ENCODE measurements around the gene ZNF747.

Gene ZNF747

DNA sequence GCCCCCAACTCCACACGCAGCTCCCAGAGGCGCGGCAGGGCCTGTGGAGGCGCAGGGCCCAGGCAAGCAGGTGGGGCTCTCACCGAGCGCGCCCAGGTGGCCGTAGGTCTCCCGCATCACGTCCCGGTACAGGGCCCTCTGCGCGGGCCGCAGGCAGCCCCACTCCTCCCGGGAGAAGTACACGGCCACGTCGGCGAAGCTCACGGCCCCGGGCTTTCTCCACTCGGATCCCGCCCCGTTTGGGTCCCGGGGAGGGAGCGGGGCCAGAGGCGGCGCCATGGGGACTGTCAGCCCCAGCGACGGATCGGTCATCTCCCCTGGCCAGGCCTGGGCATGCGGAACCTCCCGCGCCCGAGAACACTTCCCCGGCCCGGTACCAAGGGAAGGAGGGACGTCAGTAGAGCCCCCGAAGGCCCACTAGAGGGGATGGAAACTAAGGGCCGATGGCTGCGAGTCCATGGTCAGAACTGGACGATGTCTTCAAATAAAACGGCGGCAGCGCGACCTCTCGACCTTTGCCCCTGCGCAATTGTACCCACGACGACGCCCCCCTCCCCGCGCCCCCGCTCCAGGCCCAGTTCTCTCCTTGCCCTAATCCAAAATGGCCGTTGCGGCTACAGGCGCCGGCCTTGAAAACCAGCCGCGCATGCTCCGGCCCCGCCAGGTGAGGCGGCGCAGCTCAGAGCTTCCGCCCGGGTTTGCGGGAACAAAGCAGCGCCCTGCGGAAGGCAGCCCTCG lies at the start of gene ZNF747:
ZNF747 (minus strand) TSS at position 491 of the 738 bp plus-strand sequence; CDS start at position 312, 179 bp downstream.
- DNase-seq (ENCODE audit: low read depth, low spot score) = no peak

DNA sequence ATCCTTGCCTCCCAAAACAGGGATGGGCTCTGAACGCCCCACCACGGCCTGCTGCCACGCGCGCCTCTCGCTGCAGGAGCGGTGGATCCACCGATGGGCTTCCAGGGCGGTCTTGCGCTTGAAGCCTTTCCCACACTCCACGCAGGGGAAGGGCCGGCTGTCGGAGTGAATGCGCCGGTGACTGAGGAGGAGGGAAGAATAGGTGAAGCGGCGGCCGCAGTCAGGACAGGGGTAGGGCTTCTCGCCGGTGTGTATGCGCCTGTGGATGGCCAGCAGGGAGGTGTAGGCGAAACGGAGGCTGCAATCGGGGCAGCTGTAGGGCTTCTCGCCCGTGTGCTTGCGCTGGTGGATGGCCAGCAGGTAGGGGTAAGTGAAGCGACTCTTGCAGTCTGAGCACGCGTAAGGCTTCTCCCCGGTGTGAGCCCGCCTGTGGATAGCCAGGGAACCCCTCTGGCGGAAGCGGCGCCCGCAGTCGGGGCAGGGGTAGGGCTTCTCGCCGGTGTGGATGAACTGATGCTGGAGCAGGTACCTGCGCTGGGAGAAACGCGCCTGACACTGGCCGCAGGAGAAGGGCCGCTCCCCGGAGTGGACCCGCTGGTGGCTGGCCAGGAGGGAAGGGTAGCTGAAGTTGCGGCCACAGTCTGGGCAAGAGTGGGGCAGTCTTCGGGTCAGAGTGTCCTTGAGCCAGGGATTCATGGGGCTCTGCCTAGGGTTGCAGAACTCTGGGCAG lies 48.1 kb upstream of the ZNF747 start:
- no peak for DNase-seq (ENCODE audit: low read depth, low spot score)

DNA sequence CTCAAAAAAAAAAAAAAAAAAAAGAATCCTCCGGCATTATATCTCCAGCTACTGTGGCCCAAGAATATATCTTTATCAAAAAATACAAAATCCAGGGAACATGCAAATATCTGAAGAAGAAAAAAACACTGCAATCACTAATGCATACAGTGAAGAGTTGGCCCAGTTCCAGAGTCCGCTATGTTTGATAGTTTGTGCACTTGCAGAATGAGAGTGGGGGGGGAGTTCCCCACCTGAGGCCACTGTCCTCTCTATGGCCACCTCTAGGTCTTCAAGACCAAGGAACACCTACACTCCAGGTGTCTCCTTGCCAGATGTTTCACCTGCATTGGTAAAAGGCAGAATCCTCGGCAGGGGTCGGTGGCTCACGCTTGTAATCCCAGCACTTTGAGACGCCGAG lies 46.8 kb upstream of the ZNF747 start:
- no peak for DNase-seq (ENCODE audit: low read depth, low spot score)

DNA sequence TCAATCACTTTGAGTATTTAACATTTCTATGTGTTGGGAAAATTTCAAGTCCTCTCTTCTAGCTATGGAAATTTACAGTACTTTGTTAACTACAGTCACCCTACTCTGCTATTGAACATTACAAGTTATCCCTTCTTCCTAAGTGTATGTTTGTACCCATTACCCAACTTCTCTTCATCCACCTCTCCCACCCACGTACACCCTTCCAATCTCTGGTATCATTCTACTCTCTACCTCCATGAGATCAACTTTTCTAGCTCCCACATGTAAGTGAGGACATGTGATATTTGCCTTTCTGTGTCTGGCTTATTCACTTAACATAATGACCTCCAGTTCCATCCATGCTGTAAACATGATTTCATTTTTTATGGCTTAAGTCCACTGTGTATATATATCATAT lies 40.0 kb upstream of the ZNF747 start:
- no peak for DNase-seq (ENCODE audit: low read depth, low spot score)

DNA sequence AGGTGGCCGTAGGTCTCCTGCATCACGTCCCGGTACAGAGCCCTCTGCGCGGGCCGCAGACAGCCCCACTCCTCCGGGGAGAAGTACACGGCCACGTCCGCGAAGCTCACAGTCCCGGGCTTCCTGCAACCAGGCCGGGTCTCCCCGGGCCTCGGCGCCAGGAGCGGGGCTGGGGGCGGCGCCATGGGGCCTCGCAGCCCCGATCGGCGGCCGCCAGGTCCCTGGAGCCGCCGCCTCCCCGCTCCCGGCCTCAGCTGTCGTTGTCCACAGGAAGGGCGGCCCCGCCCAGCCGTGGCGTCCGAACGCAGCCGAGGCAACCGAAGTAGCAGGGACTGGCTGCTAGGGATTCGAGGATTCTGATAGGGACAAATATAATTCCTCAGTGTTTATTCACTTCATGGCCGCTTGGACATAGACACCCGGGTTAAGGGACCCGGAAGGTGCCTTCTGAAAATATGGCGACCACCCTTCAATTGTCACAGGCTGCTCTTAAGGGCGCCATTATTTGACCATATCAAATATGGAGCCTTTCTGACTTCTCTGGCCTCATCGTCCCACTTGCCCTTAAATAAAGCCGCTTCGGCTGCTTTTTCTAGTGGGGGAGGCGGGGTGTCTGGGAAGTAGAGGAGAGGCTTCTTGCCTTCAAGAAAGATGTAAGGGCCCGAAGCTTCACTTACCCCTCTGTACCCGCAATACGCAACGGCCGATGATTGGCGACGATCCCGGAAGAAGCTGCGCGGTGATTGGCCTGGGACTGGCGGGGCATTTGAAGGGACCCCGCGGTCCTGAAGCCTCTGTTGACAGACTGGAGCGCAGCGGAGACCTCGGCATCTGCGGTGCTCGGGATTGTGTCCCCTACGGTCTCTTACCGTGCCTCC lies 37.0 kb upstream of the ZNF747 start, which contains the start of gene ZNF688:
ZNF688 (minus strand) TSS at position 270 of the 878 bp plus-strand sequence; CDS start at position 185, 85 bp downstream.
- DNase-seq (ENCODE audit: low read depth, low spot score) = peak; percentile 95

DNA sequence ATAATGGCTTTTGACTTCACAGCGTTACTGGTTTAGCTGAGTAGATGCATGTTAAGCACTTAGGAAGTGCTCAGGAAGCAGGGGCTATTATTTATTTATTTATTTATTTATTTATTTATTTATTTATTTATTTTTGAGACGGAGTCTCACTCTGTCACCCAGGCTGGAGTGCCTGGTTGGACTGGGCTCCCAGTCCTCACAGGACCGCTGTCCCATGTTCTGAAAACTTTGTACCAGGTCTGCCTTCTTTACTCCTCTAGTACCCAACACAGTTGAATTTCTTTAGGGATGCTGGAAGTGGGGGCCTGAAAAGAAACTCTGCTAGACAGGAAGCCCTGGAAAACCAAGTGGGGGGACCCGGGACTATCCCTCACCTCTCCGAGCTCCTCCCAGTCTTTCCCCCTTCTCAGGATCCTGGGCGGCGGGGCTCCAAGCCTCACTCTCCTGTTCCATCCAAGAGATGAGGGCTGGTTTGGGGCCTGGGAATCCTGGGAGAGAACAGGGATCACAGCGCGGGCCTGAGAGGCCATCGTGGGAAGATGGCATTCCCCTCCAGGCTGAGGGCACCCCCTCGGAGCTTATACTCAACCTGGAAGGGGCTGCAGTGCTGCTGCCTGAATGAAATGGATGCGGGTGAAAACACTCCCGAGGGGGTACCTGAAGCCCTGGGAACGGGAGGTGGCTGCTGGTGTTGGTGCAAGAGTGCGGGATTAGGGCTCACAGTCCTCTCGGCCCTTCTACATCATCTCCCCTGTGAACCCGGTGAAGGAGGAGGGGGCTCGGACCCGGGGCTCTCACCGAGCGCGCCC lies 36.2 kb upstream of the ZNF747 start:
- DNase-seq (ENCODE audit: low read depth, low spot score) = no peak

DNA sequence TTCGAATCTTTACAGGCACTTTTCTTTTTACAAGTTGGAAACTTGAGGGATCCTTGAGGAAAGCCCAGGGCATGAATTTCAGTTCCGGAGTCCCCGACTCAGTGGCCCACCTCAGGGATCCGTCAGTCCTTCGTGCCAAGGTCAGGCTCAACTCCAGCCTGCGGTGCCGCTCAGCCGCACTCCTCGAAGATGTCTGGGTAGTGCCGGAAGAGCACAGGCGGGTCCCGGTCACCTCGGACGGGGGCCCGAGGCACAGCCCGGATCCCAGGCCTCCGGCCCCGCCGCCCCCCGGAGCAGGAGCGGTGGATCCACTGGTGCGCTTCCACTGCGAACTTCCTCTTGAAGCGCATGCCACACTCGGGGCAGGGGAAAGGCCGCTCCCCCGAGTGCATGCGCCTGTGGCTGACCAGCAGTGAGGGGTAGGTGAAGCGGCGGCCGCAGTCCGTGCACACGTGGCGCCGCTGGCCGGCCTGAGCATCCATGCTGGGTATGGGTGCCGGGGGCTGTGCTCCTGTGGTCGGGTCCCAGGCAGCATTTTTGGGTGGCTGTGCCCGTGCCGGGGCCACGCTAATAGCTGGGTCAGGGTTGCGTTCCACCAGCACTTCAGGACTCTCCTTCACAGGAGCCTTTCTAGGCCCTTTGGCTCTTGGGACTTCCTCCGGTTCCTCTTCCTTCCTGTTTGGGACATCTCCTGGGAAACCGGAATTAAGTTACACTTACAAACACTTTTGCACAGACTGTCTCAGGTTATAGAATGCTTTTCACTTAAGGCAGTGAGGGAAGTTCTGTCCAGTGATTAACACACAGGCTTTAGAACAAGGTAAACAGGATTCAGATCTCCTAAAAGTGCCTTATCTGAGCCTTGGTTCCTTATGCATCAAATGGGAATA lies 35.3 kb upstream of the ZNF747 start:
- DNase-seq (ENCODE audit: low read depth, low spot score) = no peak

DNA sequence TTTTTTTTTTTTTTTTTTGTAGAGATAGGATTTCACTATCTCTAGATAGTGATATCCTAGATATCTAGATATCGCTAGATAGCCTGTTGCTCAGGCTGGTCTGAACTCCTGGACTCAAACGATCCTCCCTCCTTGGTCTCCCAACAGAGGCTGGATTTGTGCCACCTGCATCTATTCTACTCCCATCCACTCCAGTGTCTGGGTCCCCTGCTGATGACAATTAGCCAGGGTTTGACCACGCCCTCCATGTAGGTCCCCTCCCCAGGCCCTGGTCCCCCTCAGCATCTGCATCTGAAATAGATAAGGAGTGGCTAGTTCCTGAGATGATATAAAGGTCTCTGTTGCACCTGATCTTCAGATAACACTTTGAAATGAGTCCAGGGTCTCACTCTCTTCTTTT lies 34.6 kb upstream of the ZNF747 start:
- no peak for DNase-seq (ENCODE audit: low read depth, low spot score)

DNA sequence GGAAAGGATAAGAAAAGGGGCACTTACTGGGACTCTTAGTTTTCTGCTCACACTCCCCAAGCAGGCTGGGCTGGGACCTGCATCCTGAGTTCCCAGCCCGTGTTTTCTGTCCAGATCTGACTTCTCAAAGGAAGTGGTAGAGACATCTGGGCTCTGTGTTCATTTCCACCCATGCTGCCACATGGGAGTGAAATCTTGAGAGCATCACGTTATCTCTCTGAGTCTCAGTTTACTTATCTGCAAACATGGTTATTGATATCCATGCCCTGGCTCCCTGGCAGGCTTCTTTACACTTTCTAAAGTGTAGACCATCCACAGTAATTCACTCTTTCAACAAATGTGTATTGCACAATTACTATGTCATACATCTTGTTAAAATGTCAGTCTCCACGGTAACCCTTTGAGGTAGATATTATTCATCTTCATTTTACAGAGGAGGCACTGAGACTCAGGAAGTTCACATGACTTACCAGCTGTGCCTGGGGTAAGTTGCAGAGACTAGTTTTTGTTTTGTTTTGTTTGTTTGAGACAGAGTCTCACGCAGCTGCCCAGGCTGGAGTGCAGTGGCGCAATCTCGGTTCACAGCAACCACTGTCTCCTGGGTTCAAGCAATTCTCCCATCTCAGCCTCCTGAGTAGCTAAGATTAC lies 33.5 kb upstream of the ZNF747 start:
- DNase-seq (ENCODE audit: low read depth, low spot score) = no peak

DNA sequence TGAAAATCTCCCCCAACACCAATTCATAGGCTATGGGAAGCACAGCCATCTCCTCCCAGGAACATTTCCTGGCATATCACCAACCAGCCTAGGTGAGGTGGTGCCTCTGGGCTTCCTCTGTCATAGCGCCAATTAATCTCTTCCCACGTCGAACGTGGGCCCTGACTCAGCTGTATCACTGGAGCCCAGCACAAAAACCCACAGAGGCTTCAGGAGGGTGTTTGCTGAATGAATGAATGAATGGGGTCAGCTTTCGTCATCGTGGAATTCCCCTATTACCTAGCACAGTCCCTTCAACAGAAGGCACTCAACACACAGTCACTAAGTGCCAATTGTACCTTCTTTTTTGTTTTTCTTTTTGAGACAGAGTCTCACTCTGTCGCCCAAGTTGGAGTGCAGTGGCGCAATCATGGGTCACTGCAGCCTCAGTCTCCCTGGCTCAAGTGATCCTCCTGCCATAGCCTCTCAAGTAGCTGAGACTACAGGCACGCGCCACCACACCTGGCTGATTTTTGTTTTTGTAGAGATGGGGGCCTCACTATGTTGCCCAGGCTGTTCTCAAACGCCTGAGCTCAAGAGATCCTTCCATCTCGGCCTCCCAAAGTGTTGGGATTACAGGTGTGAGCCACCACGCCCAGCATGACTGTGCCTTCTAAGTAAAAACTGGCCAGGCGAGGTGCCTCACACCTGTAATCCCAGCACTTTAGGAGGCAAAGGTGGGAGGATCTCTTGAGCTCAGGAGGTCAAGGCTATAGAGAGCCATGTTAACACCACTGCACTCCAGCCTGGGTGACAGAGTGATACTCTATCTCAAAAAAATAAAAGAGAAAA lies 32.7 kb upstream of the ZNF747 start:
- no peak for DNase-seq (ENCODE audit: low read depth, low spot score)

DNA sequence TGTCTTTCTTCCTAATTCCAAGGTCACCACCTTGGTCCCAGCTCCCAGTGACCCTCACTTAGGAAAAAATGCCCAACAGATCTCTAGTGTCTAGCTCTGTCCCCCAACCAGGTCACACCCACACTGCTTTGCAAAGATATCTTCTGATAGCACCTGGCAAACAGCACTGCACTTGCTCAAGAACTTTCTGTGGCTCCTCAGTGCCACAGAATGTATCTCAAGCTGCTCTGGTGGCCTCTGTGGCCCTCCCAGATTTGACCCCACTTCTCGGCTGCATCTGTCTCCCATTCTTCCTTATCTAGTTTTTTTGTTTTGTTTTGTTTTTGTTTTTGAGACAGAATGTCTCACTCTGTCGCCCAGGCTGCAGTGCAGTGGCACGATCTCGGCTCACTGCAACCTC lies 31.9 kb upstream of the ZNF747 start:
- DNase-seq (ENCODE audit: low read depth, low spot score) = no peak

DNA sequence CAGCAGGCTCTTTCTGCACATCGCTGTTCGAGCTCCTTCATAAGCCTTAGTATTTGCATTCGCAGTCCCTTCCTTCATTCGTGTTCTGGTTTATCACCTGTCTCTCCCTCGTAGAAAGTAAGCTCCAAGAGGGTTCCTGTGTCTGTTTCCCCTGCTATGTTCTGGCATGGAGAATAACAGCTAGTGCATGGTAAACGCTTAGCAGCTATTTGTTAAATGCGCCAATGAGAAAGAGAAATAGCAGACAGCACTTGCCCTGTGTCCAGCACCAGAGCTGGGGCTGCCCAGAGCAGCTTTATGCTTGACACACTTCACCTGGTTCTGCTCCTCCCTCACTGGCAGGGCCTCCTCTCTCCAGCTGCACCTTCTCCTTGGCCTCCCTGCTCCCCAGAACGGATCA lies 31.3 kb upstream of the ZNF747 start:
- no peak for DNase-seq (ENCODE audit: low read depth, low spot score)

DNA sequence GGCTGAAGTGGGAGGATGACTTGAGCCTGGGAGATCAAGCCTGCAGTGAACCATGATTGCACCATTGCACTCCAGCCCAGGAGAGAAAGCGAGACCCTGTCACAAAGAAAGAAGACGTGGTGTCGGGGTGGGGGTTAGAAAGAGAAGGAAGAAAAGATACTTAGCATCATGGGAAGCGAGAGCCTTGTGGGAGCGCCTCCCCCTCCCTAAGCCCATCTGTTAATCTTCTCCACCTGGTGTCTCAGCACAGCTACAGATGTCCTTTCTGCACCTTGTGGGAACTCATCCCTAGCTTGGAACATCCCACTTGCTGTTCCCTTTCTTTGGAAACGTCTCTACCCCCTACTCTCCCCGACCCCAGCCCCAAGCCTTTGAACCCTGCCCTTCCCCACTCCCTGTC lies 30.9 kb upstream of the ZNF747 start:
- DNase-seq (ENCODE audit: low read depth, low spot score) = no peak

DNA sequence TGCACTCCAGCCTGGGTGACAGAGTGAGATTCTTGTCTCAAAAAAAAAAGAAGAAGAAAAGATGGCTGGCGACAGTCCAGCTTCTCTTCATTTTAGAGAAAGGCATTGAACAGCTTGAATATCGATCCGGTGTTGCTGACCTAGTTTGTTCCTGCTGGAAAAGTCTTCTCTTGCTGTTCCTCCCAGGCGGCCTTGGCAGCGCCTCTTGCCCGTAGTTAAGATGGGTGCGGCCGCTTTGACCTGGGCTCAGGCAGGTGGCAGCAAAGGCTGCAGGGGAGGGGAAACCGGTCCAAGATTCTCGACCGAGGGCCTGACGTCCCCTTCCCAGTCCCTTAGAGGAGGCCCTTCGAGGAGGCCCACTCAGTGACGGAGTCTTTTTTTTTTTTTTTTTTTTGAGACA lies 27.4 kb upstream of the ZNF747 start:
- no peak for DNase-seq (ENCODE audit: low read depth, low spot score)

DNA sequence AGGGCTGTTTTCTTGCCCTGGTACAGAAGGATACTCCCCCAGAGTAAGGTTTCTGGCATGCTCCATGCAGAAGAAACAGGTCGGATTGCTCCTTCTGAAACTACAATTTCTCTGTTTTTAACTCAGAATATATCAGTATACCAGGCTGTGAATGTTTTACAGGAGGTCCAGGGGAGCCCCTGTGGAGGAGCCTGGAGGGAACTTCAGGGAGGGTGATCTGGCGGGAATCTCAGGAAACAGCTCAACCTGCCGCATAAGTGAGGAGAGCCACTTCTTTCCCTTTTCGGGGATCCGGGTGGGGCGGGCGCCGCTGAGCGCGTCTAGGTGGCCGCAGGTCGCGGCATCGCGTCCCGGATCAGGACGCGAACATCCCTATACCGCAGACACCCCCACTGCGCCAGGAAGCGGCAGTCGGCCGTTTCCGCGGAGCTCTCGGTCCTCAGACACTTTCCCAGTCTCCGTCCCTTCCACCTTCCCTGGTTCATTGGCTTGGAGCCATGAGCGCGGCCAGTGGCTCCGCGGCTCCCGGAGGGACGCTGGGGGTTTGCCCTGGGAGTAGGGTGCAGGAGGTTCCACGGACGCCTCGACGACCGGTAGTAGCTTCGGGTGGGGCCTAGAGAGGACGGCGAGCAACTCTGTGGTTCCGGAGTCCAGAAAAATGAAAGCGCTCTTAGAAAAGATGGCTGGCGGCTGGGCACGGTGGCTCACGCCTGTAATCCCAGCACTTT lies 26.6 kb upstream of the ZNF747 start:
- DNase-seq (ENCODE audit: low read depth, low spot score) = no peak

DNA sequence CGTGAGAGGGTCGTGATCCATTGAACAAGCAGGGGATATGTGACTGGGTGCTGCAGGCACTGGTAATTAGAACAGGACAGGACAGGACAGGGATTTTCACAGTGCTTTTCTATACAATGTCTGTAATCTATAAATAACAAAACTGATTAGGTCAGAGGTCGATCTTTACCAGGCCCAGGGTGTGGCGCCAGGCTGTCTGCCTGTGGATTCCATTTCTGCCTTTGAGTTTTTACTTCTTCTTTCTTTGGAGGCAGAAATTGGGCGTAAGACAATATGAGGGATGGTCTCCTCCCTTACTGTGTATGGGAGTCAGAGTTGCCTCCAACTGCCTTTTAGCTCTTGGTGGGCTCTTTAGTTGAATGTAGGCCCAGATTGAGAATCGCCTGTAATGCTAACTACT lies 25.0 kb upstream of the ZNF747 start:
- no peak for DNase-seq (ENCODE audit: low read depth, low spot score)

DNA sequence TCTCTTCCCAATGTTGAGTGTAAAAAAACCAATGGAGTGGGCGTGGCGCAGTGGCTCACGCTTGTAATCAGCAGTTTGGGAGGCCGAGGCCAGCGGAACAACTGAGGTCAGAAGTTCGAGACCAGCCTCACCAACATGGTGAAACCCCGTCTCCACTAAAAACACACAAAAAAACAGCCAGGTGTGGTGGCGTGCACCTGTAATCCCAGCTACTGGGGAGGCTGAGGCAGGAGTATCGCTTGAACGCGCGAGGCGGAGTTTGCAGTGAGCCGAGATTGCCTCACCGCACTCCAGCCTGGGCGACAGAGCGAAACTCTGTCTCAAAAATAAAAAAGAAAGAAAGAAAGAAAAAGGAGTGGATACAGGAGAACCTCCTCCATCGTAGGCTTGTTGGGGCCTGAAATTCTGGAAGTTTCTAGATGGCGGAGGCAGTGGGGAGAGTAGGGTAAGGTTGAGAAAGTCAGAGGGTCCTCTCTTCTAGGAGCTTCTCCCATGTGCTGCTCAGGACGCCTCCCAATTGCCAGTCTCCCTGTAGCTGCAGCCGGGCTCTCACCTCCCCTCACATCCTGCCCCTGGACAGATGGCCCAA lies 24.2 kb upstream of the ZNF747 start:
- no peak for DNase-seq (ENCODE audit: low read depth, low spot score)
